Parathyroid adenoma (tissue), 2 donors: ENCODE results near the gene ARFRP1.

ENCODE experiments used
- H2AFZ ChIP-seq: fragments of 300-600 bp; sonication (generic); one replicate; pipeline ENCODE4 v1.7.0; 2017; ENCODE audit warnings: antibody characterized with exemption, mild to moderate bottlenecking
- H3K27ac ChIP-seq: fragments of 300-600 bp; sonication (generic); one replicate; pipeline ENCODE4 v1.7.0; 2017
- H3K27me3 ChIP-seq: fragments of 300-600 bp; sonication (generic); one replicate; pipeline ENCODE4 v1.7.0; 2017; ENCODE audit warnings: low read length; ENCODE audit not compliant: control insufficient read depth, insufficient read depth
- H3K36me3 ChIP-seq: fragments of 300-600 bp; sonication (generic); one replicate; pipeline ENCODE4 v1.7.0; 2017; ENCODE audit warnings: low read length; ENCODE audit not compliant: control insufficient read depth, insufficient read depth
- H3K4me1 ChIP-seq: fragments of 300-600 bp; sonication (generic); one replicate; pipeline ENCODE4 v1.7.0; 2017; ENCODE audit warnings: control low read depth
- H3K4me2 ChIP-seq: fragments of 300-600 bp; sonication (generic); one replicate; pipeline ENCODE4 v1.7.0; 2017; ENCODE audit warnings: low read length
- H3K4me3 ChIP-seq: fragments of 300-600 bp; sonication (generic); one replicate; pipeline ENCODE4 v1.7.0; 2017; ENCODE audit warnings: low read depth, low read length
- H3K79me2 ChIP-seq: fragments of 300-600 bp; sonication (generic); one replicate; pipeline ENCODE4 v1.7.0; 2017; ENCODE audit warnings: control low read depth
- H3K9ac ChIP-seq: fragments of 300-600 bp; sonication (generic); one replicate; pipeline ENCODE4 v1.7.0; 2017; ENCODE audit warnings: mild to moderate bottlenecking
- H3K9me3 ChIP-seq: fragments of 300-600 bp; sonication (generic); one replicate; pipeline ENCODE4 v1.7.0; 2017; ENCODE audit warnings: low read length; ENCODE audit not compliant: control insufficient read depth
- TF ChIP-seq, protein P1 (sequence below): fragments of 300-600 bp; sonication (generic); IDR thresholded peaks from one replicate; pipeline ENCODE4 v1.7.0; 2017; ENCODE audit warnings: antibody characterized with exemption, mild to moderate bottlenecking
- donor health status: primary hyperparathyroidism.

The ARFRP1 gene

DNA sequence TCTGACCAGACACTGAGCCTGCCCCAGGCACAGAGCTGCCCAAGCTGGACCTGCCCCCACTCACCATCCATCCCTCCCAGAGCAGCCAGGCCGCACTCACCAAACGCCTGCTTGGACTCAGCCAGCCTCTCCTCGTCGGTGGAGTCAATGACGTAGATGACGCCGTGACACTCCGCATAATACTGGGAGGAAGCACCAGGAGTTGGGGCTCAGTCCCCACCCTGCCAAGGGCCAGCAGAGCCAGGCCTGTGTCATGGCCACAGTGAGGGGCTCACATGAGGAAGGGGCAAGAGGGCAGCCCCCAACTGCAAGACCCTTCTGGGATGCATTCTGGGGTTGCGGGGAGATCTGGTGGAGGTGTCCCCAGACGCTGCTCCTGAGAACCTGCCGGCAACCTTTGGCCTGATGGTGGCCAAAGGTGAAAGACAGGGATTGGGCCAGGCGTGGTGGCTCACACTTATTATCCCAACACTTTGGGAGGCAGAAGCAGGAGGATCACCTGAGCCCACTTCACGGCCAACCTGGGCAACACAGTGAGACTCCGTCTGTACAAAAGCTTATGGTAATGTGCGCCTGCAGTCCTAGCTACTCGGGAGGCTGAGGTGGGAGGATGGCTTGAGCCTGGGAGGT is 5.6 kb downstream of the ARFRP1 start:
- H2AFZ ChIP-seq = no peak overlapping the region
- no peak overlapping the region for H3K27ac ChIP-seq
- H3K36me3 ChIP-seq = no peaks in the 10 kb centered on the region
- no peaks in the 10 kb centered on the region for H3K27me3 ChIP-seq
- H3K4me2 ChIP-seq = no peak overlapping the region
- TF ChIP-seq, protein P1, sequence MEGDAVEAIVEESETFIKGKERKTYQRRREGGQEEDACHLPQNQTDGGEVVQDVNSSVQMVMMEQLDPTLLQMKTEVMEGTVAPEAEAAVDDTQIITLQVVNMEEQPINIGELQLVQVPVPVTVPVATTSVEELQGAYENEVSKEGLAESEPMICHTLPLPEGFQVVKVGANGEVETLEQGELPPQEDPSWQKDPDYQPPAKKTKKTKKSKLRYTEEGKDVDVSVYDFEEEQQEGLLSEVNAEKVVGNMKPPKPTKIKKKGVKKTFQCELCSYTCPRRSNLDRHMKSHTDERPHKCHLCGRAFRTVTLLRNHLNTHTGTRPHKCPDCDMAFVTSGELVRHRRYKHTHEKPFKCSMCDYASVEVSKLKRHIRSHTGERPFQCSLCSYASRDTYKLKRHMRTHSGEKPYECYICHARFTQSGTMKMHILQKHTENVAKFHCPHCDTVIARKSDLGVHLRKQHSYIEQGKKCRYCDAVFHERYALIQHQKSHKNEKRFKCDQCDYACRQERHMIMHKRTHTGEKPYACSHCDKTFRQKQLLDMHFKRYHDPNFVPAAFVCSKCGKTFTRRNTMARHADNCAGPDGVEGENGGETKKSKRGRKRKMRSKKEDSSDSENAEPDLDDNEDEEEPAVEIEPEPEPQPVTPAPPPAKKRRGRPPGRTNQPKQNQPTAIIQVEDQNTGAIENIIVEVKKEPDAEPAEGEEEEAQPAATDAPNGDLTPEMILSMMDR = no peak
- H3K9ac ChIP-seq = no peak overlapping the region
- H3K79me2 ChIP-seq = peaks cover 54% of the 10 kb centered on the region
- H3K4me1 ChIP-seq = peaks cover 6% of the 10 kb centered on the region
- no peaks in the 10 kb centered on the region for H3K9me3 ChIP-seq
- no peak overlapping the region for H3K4me3 ChIP-seq

GRCh38 chr20:63701329-63702035 is 6.3 kb downstream of the ARFRP1 start:
- Histone ChIP-seq H3K27me3 (no peaks in the 10 kb centered on the region), H3K9me3 (no peaks in the 10 kb centered on the region), H3K27ac (no peak overlapping the region), H2AFZ (no peak overlapping the region), H3K4me2 (no peak overlapping the region), H3K36me3 (no peaks in the 10 kb centered on the region), H3K4me3 (no peak overlapping the region), H3K9ac (no peak overlapping the region), H3K79me2 (peaks cover 53% of the 10 kb centered on the region), H3K4me1 (peaks cover 3% of the 10 kb centered on the region)
- TF ChIP-seq, protein P1 = no peak

- Histone ChIP-seq H3K4me3 (no peak overlapping the region), H3K27ac (no peak overlapping the region), H3K4me1 (no peaks in the 10 kb centered on the region), H3K27me3 (no peaks in the 10 kb centered on the region), H3K79me2 (peaks cover 48% of the 10 kb centered on the region), H2AFZ (no peak overlapping the region), H3K9ac (no peak overlapping the region), H3K9me3 (no peaks in the 10 kb centered on the region), H3K4me2 (no peak overlapping the region), H3K36me3 (no peaks in the 10 kb centered on the region)
- TF ChIP-seq, protein P1 = no peak
Observed at GRCh38 chr20:63701051-63701328, 6.8 kb downstream of the ARFRP1 start.

DNA sequence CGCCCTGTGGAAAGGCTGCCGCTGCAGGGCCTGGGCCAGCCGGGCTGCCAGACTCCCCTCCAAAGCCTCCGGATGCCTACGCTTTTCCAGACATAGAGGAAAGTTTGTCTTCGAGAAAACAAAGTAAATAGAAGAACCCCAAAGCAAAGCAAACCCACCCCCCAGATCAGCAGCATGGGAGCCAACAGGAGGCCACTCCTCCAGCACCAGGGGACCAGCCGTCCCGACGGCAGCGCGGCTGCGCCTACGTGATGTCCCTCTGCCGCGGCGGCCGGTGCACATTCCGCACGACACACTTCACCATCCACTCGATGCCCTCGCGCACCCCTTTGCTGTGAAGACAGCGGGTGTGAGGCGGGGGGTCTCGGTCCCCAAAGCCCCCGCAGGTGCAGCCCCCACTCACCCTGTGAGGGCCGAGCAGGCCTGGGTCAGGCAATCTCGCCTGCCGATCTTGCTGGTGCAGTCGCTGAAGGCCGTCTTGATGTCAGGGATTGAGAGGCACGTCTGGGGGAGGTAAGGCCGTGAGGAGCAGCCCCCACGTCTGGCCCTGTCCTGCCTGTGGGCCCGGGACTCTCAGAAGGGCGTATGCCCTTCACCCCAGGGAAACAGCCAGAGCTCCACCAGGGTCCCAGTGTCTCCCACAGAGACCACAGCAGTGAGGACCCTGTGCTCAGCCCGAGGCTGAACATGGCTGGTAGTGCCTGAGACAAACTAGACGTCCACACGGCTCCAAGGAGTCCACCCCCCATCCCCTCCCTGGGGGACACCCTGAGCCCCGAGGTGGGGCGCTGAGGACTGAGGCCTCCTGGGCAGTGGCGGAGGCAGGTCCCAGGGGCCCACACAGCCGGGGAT is 7.4 kb downstream of the ARFRP1 start:
- H3K27me3 ChIP-seq = no peaks in the 10 kb centered on the region
- H3K4me1 ChIP-seq = no peaks in the 10 kb centered on the region
- H3K79me2 ChIP-seq = peaks cover 48% of the 10 kb centered on the region
- no peaks in the 10 kb centered on the region for H3K36me3 ChIP-seq
- no peak overlapping the region for H3K27ac ChIP-seq
- TF ChIP-seq, protein P1 = no peak
- no peak overlapping the region for H3K4me2 ChIP-seq
- H3K9ac ChIP-seq = no peak overlapping the region
- no peaks in the 10 kb centered on the region for H3K9me3 ChIP-seq
- H3K4me3 ChIP-seq = no peak overlapping the region
- no peak overlapping the region for H2AFZ ChIP-seq
